GM12878 (cell line): ENCODE measurements around the gene PTH2R. TPM values are rescaled to one million over a fixed set of nuclear protein-coding genes. Genes with fewer than 3 reads are reported as not detected.

Experiments
- ATAC-seq: fragments of 200-7000 bp; cut with Tn5 transposase; 3 replicates; pipeline ENCODE4 v1.9.1; 2020; ENCODE audit warnings: mild to moderate bottlenecking, moderate library complexity
- BruUV-seq: library from RNA; stranded (reverse); fragments of 400-500 nt; replicated peaks from 2 replicates; lab custom pipeline; 2021; lab: Mats Ljungman, UMichigan
- CTCF ChIA-PET: fragments of 300-600 bp; sonication (Branson Sonifier 250); formaldehyde crosslinking; extraction: SDS; loops from one replicate; lab custom pipeline; 2021; ENCODE audit warnings: inconsistent platforms; lab: Yijun Ruan, JAX
- POLR2A ChIA-PET: fragments of 350-600 bp; formaldehyde crosslinking; extraction: SDS; loops from one replicate; lab custom pipeline; 2021; ENCODE audit warnings: inconsistent platforms; lab: Charles Lee
- RAD21 ChIA-PET: fragments of 300-600 bp; sonication (Branson Sonifier 250); formaldehyde crosslinking; loops from one replicate; lab custom pipeline; 2023; ENCODE audit warnings: antibody characterized with exemption; ENCODE audit not compliant: unreplicated experiment; lab: Charles Lee
- SMC1A ChIA-PET: fragments of 300-600 bp; sonication (Branson Sonifier 250); formaldehyde crosslinking; loops from one replicate; lab custom pipeline; 2023; ENCODE audit not compliant: unreplicated experiment, uncharacterized antibody; lab: Charles Lee
- DNase-seq: peaks from one replicate; pipeline ENCODE4 v3.0.0-alpha.2; 2011; ENCODE audit warnings: low read depth, low spot score
- FAIRE-seq: peaks from 3 replicates; lab custom pipeline; 2011; peaks lifted over from hg19 to GRCh38; lab: Jason Lieb, UNC
- H2AFZ ChIP-seq: 2 replicates; pipeline ENCODE4 v1.6.0; 2011; ENCODE audit warnings: low read depth, low read length, control low read depth; ENCODE audit not compliant: control insufficient read depth
- H3K27ac ChIP-seq: 2 replicates; pipeline ENCODE4 v1.5.1; 2011; ENCODE audit warnings: control low read depth; ENCODE audit not compliant: control insufficient read depth, insufficient read depth
- H3K27me3 ChIP-seq, 2 experiments: replicated peaks in 1 of 2; 2 replicates each; pipeline versions ENCODE4 v1.6.0 to v1.6.1; 2011; ENCODE audit warnings: low read length in 1 of 2; ENCODE audit not compliant: control insufficient read depth in 2 of 2, insufficient read depth in 2 of 2
- H3K36me3 ChIP-seq, 2 experiments: 2 replicates each; pipeline ENCODE4 v1.5.1; 2011; ENCODE audit warnings: low read length in 1 of 2; ENCODE audit not compliant: control insufficient read depth in 2 of 2, insufficient read depth in 2 of 2
- H3K4me1 ChIP-seq: 2 replicates; pipeline ENCODE4 v1.6.1; 2011; ENCODE audit warnings: mild to moderate bottlenecking, low read length, moderate library complexity, mixed read lengths; ENCODE audit not compliant: control insufficient read depth, insufficient read depth
- H3K4me2 ChIP-seq: 2 replicates; pipeline ENCODE4 v1.6.0; 2011; ENCODE audit warnings: control low read depth; ENCODE audit not compliant: control insufficient read depth, insufficient read depth
- H3K4me3 ChIP-seq: fragments of 200-600 bp; sonication (generic); 2 replicates; pipeline ENCODE4 v1.5.1; 2016
- H3K79me2 ChIP-seq: 2 replicates; pipeline ENCODE4 v1.6.0; 2011; ENCODE audit warnings: low read length; ENCODE audit not compliant: control insufficient read depth, insufficient read depth
- H3K9ac ChIP-seq: 2 replicates; pipeline ENCODE4 v1.8.0; 2011; ENCODE audit warnings: low read length, control low read depth, mixed read lengths; ENCODE audit not compliant: control insufficient read depth, insufficient read depth
- H3K9me3 ChIP-seq: replicated peaks from 3 replicates; pipeline ENCODE4 v1.5.1; 2011; ENCODE audit warnings: mild to moderate bottlenecking, low read length; ENCODE audit not compliant: control insufficient read depth, insufficient read depth
- H4K20me1 ChIP-seq: 2 replicates; pipeline ENCODE4 v1.6.0; 2011; ENCODE audit not compliant: control insufficient read depth, insufficient read depth
- HCFC1 ChIP-seq: fragments of 150-350 bp; IDR thresholded peaks from 2 replicates; pipeline ENCODE4 v1.6.1; 2014; ENCODE audit warnings: low read length
- MTA3 ChIP-seq: IDR thresholded peaks from 2 replicates; pipeline ENCODE4 v1.6.1; 2012; ENCODE audit warnings: low read length, inconsistent platforms, borderline replicate concordance
- NBN ChIP-seq: fragments of 450-650 bp; IDR thresholded peaks from 2 replicates; pipeline ENCODE4 v1.6.1; 2016
- RAD21 ChIP-seq: IDR thresholded peaks from 2 replicates; pipeline ENCODE4 v1.6.1; 2011; ENCODE audit warnings: mild to moderate bottlenecking, low read depth, low read length, moderate library complexity; ENCODE audit not compliant: insufficient read depth
- SMC3 ChIP-seq: IDR thresholded peaks from 2 replicates; pipeline ENCODE4 v1.6.1; 2011; ENCODE audit warnings: low read length, improper control_type of control experiment, borderline replicate concordance
- SREBF1 ChIP-seq: IDR thresholded peaks from 2 replicates; pipeline ENCODE4 v1.6.1; 2012; ENCODE audit warnings: mild to moderate bottlenecking, low read length
- WGBS: methylation state at CpG from one replicate; pipeline ENCODE4 v1.1.6; 2016; ENCODE audit warnings: low lambda C conversion rate; ENCODE audit not compliant: insufficient replicate concordance, insufficient coverage; ENCODE audit errors: missing lambda C conversion rate; 5-methylcytosine and 5-hydroxymethylcytosine counted together
- in situ Hi-C: fragments of 300-500 bp; cut with MboI; formaldehyde crosslinking; loops from 9 replicates; pipeline ENCODE4 v1.14.3; 2018; ENCODE audit warnings: mixed read lengths
- intact Hi-C: fragments of 100-400 bp; cut with micrococcal nuclease; formaldehyde crosslinking; loops from one replicate; pipeline ENCODE4 v1.14.2; 2022; ENCODE audit not compliant: unreplicated experiment
- polyA plus RNA-seq, 11 experiments: library from polyadenylated mRNA; depleted of rRNA in 4 of 11; unstranded in 6 of 11; stranded (reverse) in 5 of 11; fragments of >200 nt; fragmentation: Nextera tagmentation in 4 of 11; fragmentation: Illumina TruSeq in 1 of 11; extraction: Ambion mirVana in 4 of 11; extraction: Trizol in 1 of 11; gene quantifications; 1 replicate in 1 of 11; 2 replicates in 10 of 11; pipeline versions ENCODE4 v1.2.1 to v1.2.3, GENCODE V29; 2011 to 2016; ENCODE audit warnings: inconsistent platforms in 2 of 11, missing spikeins in 2 of 11, low read depth in 1 of 11
- total RNA-seq, 4 experiments: library from RNA; depleted of rRNA in 3 of 4; stranded (reverse); fragments of >200 nt in 3 of 4; fragmentation: Illumina TruSeq in 1 of 4; extraction: Trizol in 1 of 4; gene quantifications; 2 replicates each; pipeline versions ENCODE4 v1.2.1 to v1.2.3, GENCODE V29; 2013 to 2021
- TF ChIP-seq, protein P1 (sequence below), 3 experiments: IDR thresholded peaks in 2 of 3; conservative IDR thresholded peaks in 1 of 3; 2 replicates each; pipeline ENCODE4 v1.5.1; 2011; ENCODE audit warnings: low read depth in 3 of 3, low read length in 3 of 3, mild to moderate bottlenecking in 3 of 3, control low read depth in 2 of 3, moderate library complexity in 2 of 3, inconsistent platforms in 1 of 3, mixed read lengths in 1 of 3; ENCODE audit not compliant: control insufficient read depth in 2 of 3, insufficient read depth in 1 of 3; ENCODE audit errors: extremely low read depth in 1 of 3

PTH2R gene
- total and polyA plus RNA-seq, 10 of the 15 experiments (the other 5 are each of a cell fraction or from before 2014, with no cell fraction given): 0.01 to 0.06 (median 0.03) TPM; not detected in 7

DNA sequence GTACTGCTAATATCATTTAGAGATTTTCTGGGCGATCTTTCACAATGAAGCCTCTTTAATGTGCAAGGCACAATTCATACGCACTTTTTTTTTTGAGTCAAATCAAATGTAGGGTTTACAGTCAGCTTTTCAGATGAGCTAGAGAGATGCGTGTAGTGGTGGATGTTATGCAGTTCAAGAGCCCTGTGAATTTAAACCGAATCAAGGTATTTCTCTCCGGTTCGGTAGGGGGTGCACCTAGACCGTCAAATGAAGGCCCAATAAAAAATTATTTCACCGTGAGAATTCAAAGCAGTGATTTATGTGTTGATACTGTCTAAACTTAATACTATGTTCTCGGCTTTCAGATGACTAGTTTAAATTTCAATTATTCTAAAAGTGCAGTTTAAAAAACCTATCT is 1.1 kb downstream of the PTH2R start:
- intact Hi-C loops: loop anchor here (5.0 kb wide), 2 partner anchors 800 to 1170 kb away; no protein-coding TSS in a partner anchor

More for the DNA sequence above, 1.1 kb downstream of the PTH2R start:
- ChIA-PET RAD21 (interaction anchor here (0.8 kb wide), 1 partner anchor 1992 kb away, joined by 3 read pairs; no protein-coding TSS in a partner anchor), POLR2A (interaction anchor here (0.6 kb wide), 1 partner anchor 66 kb away, joined by 3 read pairs; no protein-coding TSS in a partner anchor), CTCF (interaction anchor here (0.6 to 1.7 kb wide), 10 partner anchors 8 to 1841 kb away, joined by 3 to 9 read pairs (median 4); no protein-coding TSS in a partner anchor), SMC1A (interaction anchor here (0.7 to 1.2 kb wide), 2 partner anchors 14 to 31 kb away, joined by 3 to 4 read pairs; no protein-coding TSS in a partner anchor)
- H2AFZ ChIP-seq: no peak overlapping the region
- H3K9ac ChIP-seq: no peak overlapping the region
- no peak overlapping the region for H3K4me2 ChIP-seq
- no peaks in the 10 kb centered on the region for H4K20me1 ChIP-seq
- no peak for DNase-seq
- WGBS: under 1% methylated on average over 9 of the region's 9 CpGs
- H3K27ac ChIP-seq: no peak overlapping the region
- H3K36me3 ChIP-seq: no peaks in the 10 kb centered on the region
- BruUV-seq: no TSS peak
- in situ Hi-C loops: loop anchor here (10.0 kb wide), 1 partner anchor 927 kb away; no protein-coding TSS in a partner anchor
- no peaks in the 10 kb centered on the region for H3K4me1 ChIP-seq
- no peaks in the 10 kb centered on the region for H3K9me3 ChIP-seq
- H3K79me2 ChIP-seq: no peaks in the 10 kb centered on the region
- FAIRE-seq: no peak
- ATAC-seq: peak; percentile 73
- peaks cover 0 to 4% of the 10 kb centered on the region in 2 experiments; a peak in 3 of 4 replicates for H3K27me3 ChIP-seq
- H3K4me3 ChIP-seq: no peak overlapping the region
- TF ChIP-seq MTA3 (no peak), SMC3 (peak; percentile 31; the same call in 1 of the 2 replicates), SREBF1 (no peak), HCFC1 (no peak), NBN (no peak), RAD21 (peak; percentile 60)
- TF ChIP-seq, protein P1, sequence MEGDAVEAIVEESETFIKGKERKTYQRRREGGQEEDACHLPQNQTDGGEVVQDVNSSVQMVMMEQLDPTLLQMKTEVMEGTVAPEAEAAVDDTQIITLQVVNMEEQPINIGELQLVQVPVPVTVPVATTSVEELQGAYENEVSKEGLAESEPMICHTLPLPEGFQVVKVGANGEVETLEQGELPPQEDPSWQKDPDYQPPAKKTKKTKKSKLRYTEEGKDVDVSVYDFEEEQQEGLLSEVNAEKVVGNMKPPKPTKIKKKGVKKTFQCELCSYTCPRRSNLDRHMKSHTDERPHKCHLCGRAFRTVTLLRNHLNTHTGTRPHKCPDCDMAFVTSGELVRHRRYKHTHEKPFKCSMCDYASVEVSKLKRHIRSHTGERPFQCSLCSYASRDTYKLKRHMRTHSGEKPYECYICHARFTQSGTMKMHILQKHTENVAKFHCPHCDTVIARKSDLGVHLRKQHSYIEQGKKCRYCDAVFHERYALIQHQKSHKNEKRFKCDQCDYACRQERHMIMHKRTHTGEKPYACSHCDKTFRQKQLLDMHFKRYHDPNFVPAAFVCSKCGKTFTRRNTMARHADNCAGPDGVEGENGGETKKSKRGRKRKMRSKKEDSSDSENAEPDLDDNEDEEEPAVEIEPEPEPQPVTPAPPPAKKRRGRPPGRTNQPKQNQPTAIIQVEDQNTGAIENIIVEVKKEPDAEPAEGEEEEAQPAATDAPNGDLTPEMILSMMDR (IDR thresholded peaks at IDR 0.05 in 2 of 3, conservative IDR thresholded peaks at IDR 0.05 in 1 of 3; ENCODE audit: control insufficient read depth in 2 of 3, extremely low read depth in 1 of 3, insufficient read depth in 1 of 3, low read depth in 3 of 3, low read length in 3 of 3): peak; percentile 15 to 61 (median 23); a peak in 4 of 6 replicates
